Right kidney (tissue), 1 donor: Measurements from ENCODE around the gene MOV10.

Source experiments
- DNase-seq: peaks from one replicate; pipeline ENCODE4 v3.0.0-alpha.2; 2016

Gene MOV10

GRCh38 chr1:112737573-112737972 is 63.1 kb downstream of the MOV10 start:
- no peak for DNase-seq

- DNase-seq = peak; percentile 56
Measured at GRCh38 chr1:112743174-112744008, 68.9 kb downstream of the MOV10 start.

GRCh38 chr1:112744009-112744578 is 69.6 kb downstream of the MOV10 start:
- peak; percentile 76 for DNase-seq

GRCh38 chr1:112748396-112748795 is 73.9 kb downstream of the MOV10 start:
- DNase-seq = no peak
